ENCODE data around the gene SLC4A9. TPM values are rescaled to one million over a fixed set of nuclear protein-coding genes. Genes with fewer than 3 reads are reported as not detected.

SLC4A9 gene
- polyA plus RNA-seq, 1 experiment: not detected

- Histone ChIP-seq H3K36me3 (ENCODE audit: control insufficient read depth, insufficient read depth, low read length) (no peaks in the 10 kb centered on the region), H3K27me3 (ENCODE audit: control insufficient read depth, insufficient read depth, low read length) (no peaks in the 10 kb centered on the region), H3K4me3 (ENCODE audit: low read depth, low read length) (no peak overlapping the region)
- DNase-seq (ENCODE audit: low read depth): no peak
- POLR2A ChIA-PET: no interaction called here
- no peak for TF ChIP-seq CTCF (IDR thresholded peaks at IDR 0.05; ENCODE audit: insufficient read depth, low read depth, low read length)
- CTCF ChIA-PET: interaction anchor here (1.9 to 22.9 kb wide), 10 partner anchors 8 to 131 kb away, joined by 4 to 813 read pairs (median 15); partner anchors contain the start of gene SLC4A9
Measured at GRCh38 chr5:140347360-140347759, 12.6 kb upstream of the SLC4A9 start.

GRCh38 chr5:140348104-140348503 is 11.9 kb upstream of the SLC4A9 start:
- DNase-seq (ENCODE audit: low read depth): no peak
- H3K36me3 ChIP-seq (ENCODE audit: control insufficient read depth, insufficient read depth, low read length): no peaks in the 10 kb centered on the region
- ChIA-PET CTCF (interaction anchor here (2.1 to 22.9 kb wide), 4 partner anchors 12 to 101 kb away, joined by 6 to 813 read pairs (median 22); partner anchors contain the start of gene SLC4A9), POLR2A (no interaction called here)
- H3K4me3 ChIP-seq (ENCODE audit: low read depth, low read length): no peak overlapping the region
- no peaks in the 10 kb centered on the region for H3K27me3 ChIP-seq (ENCODE audit: control insufficient read depth, insufficient read depth, low read length)
- no peak for TF ChIP-seq CTCF (IDR thresholded peaks at IDR 0.05; ENCODE audit: insufficient read depth, low read depth, low read length)

GRCh38 chr5:140349244-140349643 is 10.8 kb upstream of the SLC4A9 start:
- Histone ChIP-seq H3K27me3 (ENCODE audit: control insufficient read depth, insufficient read depth, low read length) (no peaks in the 10 kb centered on the region), H3K36me3 (ENCODE audit: control insufficient read depth, insufficient read depth, low read length) (no peaks in the 10 kb centered on the region), H3K4me3 (ENCODE audit: low read depth, low read length) (no peak overlapping the region)
- no peak for DNase-seq (ENCODE audit: low read depth)
- ChIA-PET CTCF (interaction anchor here (0.6 to 22.9 kb wide), 8 partner anchors 10 to 355 kb away, joined by 3 to 813 read pairs (median 4); no protein-coding TSS in a partner anchor), POLR2A (no interaction called here)
- TF ChIP-seq CTCF (IDR thresholded peaks at IDR 0.05; ENCODE audit: insufficient read depth, low read depth, low read length): no peak

GRCh38 chr5:140351609-140352334 is 8.2 kb upstream of the SLC4A9 start:
- no peak for DNase-seq (ENCODE audit: low read depth)
- ChIA-PET CTCF (interaction anchor here (0.6 to 22.9 kb wide), 22 partner anchors 9 to 560 kb away, joined by 3 to 813 read pairs (median 5); partner anchors contain the start of genes ANKHD1, SLC4A9 and WDR55), POLR2A (no interaction called here)
- Histone ChIP-seq H3K4me3 (ENCODE audit: low read depth, low read length) (no peak overlapping the region), H3K27me3 (ENCODE audit: control insufficient read depth, insufficient read depth, low read length) (no peaks in the 10 kb centered on the region), H3K36me3 (ENCODE audit: control insufficient read depth, insufficient read depth, low read length) (no peaks in the 10 kb centered on the region)
- TF ChIP-seq CTCF (IDR thresholded peaks at IDR 0.05; ENCODE audit: insufficient read depth, low read depth, low read length): peak; percentile 80

GRCh38 chr5:140355546-140355945 is 4.4 kb upstream of the SLC4A9 start:
- ChIA-PET CTCF (interaction anchor here (0.9 to 22.9 kb wide), 7 partner anchors 8 to 132 kb away, joined by 3 to 813 read pairs (median 4); partner anchors contain the start of gene HBEGF), POLR2A (no interaction called here)
- no peak for DNase-seq (ENCODE audit: low read depth)
- Histone ChIP-seq H3K36me3 (ENCODE audit: control insufficient read depth, insufficient read depth, low read length) (no peaks in the 10 kb centered on the region), H3K27me3 (ENCODE audit: control insufficient read depth, insufficient read depth, low read length) (no peaks in the 10 kb centered on the region), H3K4me3 (ENCODE audit: low read depth, low read length) (no peak overlapping the region)
- no peak for TF ChIP-seq CTCF (IDR thresholded peaks at IDR 0.05; ENCODE audit: insufficient read depth, low read depth, low read length)

All from BJ (cell line).